Liver (tissue), 2 donors: Measurements from ENCODE around the gene GPI.

ENCODE experiments used
- CTCF ChIP-seq: fragments of 150-350 bp; IDR thresholded peaks from 2 replicates; pipeline ENCODE4 v1.5.1; 2017; ENCODE audit warnings: improper control_type of control experiment, low read depth, low read length; ENCODE audit not compliant: missing input control
- MAX ChIP-seq: IDR thresholded peaks from 2 replicates; pipeline ENCODE4 v1.6.1; 2016; ENCODE audit warnings: antibody characterized with exemption
- donor health status: healthy.

GRCh38 chr19:34324320-34324719, 40.7 kb upstream of the GPI start:
- TF ChIP-seq CTCF (no peak), MAX (no peak)
